Activated CD4-positive, alpha-beta T cell treated with anti-CD3 and anti-CD28 coated beads, Interleukin-2, amount 10 ng/mL, durations not matched to agents 7 days and 5 days (primary cell): Measurements from ENCODE around the gene NXNL2. TPM values are rescaled to one million over a fixed set of nuclear protein-coding genes. Genes with fewer than 3 reads are reported as not detected.

Source experiments
- CTCF ChIA-PET: fragments of 350-600 bp; sonication (Branson Sonifier 250); formaldehyde crosslinking; loops from one replicate; lab custom pipeline; 2021; ENCODE audit warnings: antibody characterized with exemption; lab: Charles Lee
- POLR2A ChIA-PET: fragments of 350-600 bp; sonication (Branson Sonifier 250); formaldehyde crosslinking; loops from one replicate; lab custom pipeline; 2021; ENCODE audit warnings: antibody characterized with exemption; lab: Charles Lee
- DNase-seq: peaks from one replicate; pipeline ENCODE4 v3.0.0-alpha.2; 2020
- H3K27ac Mint-ChIP-seq: one replicate; pipeline ENCODE4 v1.8.0; 2021; ENCODE audit warnings: mild to moderate bottlenecking, moderate library complexity, mixed read lengths
- H3K27me3 Mint-ChIP-seq: one replicate; pipeline ENCODE4 v1.8.0; 2021; ENCODE audit warnings: mixed read lengths
- H3K36me3 Mint-ChIP-seq: one replicate; pipeline ENCODE4 v1.8.0; 2021; ENCODE audit warnings: low read depth, mixed read lengths
- H3K4me1 Mint-ChIP-seq: one replicate; pipeline ENCODE4 v1.8.0; 2021; ENCODE audit warnings: mixed read lengths
- H3K4me3 Mint-ChIP-seq: one replicate; pipeline ENCODE4 v1.8.0; 2021; ENCODE audit warnings: mild to moderate bottlenecking, moderate library complexity, mixed read lengths
- H3K9me3 Mint-ChIP-seq: one replicate; pipeline ENCODE4 v1.8.0; 2021; ENCODE audit warnings: mixed read lengths
- total RNA-seq, 2 experiments: library from RNA; stranded (reverse); gene quantifications; one replicate each; pipeline ENCODE4 v1.2.3, GENCODE V29; 2021

The NXNL2 gene
- total RNA-seq = not detected

DNA sequence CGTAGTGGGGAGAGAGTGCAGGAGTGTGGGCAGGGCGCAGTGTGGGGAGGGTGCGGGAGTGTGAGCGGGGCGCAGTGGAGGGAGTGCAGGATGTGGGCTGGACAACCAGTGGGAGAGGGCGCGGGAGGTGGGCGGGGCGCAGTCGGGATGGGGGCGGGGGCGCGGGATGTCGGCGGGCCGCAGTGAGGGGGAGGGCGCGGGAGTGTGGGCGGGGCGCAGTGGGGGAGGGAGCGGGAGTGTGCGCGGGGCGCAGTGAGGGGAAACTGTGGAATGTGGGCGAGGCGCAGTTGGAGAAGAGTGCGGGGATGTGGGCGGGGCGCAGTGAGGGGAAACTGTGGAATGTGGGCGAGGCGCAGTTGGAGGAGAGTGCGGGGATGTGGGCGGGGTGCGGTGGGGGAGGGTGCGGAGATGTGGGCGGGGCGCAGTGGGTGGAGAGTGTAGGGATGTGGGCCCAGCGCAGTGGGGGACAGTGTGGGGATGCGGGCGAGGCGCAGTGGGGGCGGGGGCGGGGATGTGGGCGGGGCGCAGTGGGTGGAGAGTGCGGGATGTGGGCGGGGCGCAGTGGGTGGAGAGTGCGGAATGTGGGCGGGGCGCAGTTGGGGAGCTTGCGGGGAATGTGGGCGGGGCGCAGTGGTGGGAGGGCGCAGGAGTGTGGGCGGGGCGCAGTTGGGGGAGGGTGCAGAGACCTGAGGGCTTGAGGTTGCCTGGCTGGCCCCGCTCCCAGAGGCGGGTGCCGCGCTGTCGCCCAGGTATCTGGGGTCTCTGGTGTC is at the start of gene NXNL2:
TSS of gene NXNL2 (plus strand) at position 723 of the 770 bp plus-strand sequence. CDS start 257 bp downstream, outside the sequence.
- H3K27me3 Mint-ChIP-seq = peaks cover 56% of the 10 kb centered on the region

DNA sequence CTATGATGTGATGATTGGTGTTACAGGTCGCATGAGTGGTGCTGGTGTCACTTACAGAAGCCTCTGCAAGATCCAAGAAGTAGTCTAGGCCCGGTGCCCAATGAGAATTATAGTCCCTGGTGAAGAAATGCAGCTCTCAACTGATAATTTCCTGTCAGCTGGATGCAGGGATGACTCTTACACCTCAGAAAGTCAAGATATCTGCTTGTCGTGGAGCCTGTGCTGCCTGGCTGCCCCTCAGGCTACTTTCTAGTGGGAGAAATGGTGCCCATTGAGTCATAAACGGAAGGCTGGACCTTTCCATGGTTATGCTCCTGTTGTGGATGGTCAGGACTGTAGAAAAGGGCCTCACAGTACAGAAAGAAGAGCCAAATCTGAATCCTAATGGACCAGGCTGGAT is 46.8 kb upstream of the NXNL2 start:
- CTCF ChIA-PET = no interaction called here
- POLR2A ChIA-PET = no interaction called here
- H3K27me3 Mint-ChIP-seq = no peaks in the 10 kb centered on the region

More for the DNA sequence above, at the start of gene NXNL2:
- ChIA-PET CTCF (no interaction called here), POLR2A (no interaction called here)
- Mint-ChIP-seq H3K36me3 (no peaks in the 10 kb centered on the region), H3K9me3 (no peaks in the 10 kb centered on the region), H3K4me3 (peak within 1 kb of the TSS; percentile 43), H3K4me1 (peaks cover 25% of the 10 kb centered on the region), H3K27ac (no peak within 1 kb of the TSS)
- peak; percentile 38 for DNase-seq

DNA sequence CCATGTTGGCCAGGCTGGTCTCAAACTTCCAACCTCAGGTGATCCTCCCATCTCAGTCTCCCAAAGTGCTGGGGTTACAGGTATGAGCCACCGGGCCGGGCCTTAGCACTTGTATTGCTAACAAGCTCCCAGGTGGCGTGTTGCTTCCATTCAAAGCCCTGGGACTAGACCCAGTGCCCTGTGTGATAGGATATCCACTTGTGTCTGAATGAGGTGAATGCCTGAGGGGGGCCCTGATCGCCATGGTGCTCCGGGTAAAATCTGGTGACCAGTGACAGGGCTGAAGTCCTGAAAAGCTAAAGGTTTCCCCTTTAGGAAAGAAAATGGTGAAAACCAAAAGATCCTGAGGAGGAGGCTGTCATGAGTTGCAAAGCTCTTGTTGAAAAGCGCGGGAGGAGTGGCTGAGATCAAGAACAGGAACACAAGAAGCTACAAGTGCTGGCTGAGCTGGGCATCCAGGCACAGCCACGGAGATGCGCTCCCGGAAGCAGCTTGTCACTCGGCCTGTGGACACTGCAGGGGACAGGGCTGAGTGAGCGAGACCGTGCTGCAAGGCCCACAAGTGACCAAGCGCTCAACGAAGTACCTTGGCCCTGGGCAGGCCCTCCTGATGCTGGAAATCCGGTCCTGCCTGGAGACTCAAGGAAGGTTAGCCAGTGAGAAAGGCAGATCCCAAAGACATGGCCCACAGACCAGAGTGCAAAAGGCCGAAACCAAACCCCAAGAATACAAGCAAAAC is 39.8 kb upstream of the NXNL2 start:
- no peak overlapping the region for H3K4me3 Mint-ChIP-seq
- no peak overlapping the region for H3K27ac Mint-ChIP-seq
- no peaks in the 10 kb centered on the region for H3K9me3 Mint-ChIP-seq
- H3K36me3 Mint-ChIP-seq = no peaks in the 10 kb centered on the region
- H3K27me3 Mint-ChIP-seq = no peaks in the 10 kb centered on the region
- POLR2A ChIA-PET = no interaction called here
- CTCF ChIA-PET = interaction anchor here (1.3 kb wide), 1 partner anchor 12 kb away, joined by 3 read pairs; no protein-coding TSS in a partner anchor
- no peak for DNase-seq
- H3K4me1 Mint-ChIP-seq = no peaks in the 10 kb centered on the region

More for the DNA sequence above, 46.8 kb upstream of the NXNL2 start:
- H3K27ac Mint-ChIP-seq = no peak overlapping the region
- no peaks in the 10 kb centered on the region for H3K4me1 Mint-ChIP-seq
- no peaks in the 10 kb centered on the region for H3K9me3 Mint-ChIP-seq
- DNase-seq = no peak
- H3K4me3 Mint-ChIP-seq = no peak overlapping the region
- H3K36me3 Mint-ChIP-seq = no peaks in the 10 kb centered on the region

DNA sequence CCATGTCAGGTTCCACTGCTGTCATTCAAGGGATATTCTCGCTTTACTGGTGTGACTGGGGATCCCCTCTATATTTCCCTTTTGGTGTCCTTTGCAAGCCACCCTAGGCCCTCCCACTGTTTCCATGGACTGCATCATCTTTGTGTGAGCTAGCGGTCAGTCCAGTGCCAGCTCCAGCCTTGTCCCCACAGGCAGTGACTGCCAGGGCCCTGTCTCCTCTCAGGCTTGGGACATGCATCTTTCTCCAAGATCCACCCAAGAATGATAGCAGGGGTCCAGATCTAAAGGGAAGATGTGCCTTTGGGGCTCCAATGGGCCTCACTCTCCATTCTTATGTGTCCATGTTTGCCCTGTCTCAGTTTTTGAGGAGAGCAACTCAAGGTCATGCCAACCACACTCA is 37.8 kb upstream of the NXNL2 start:
- Mint-ChIP-seq H3K36me3 (no peaks in the 10 kb centered on the region), H3K9me3 (no peaks in the 10 kb centered on the region), H3K27ac (no peak overlapping the region), H3K27me3 (no peaks in the 10 kb centered on the region), H3K4me1 (no peaks in the 10 kb centered on the region), H3K4me3 (no peak overlapping the region)
- DNase-seq = no peak
- ChIA-PET CTCF (no interaction called here), POLR2A (no interaction called here)

DNA sequence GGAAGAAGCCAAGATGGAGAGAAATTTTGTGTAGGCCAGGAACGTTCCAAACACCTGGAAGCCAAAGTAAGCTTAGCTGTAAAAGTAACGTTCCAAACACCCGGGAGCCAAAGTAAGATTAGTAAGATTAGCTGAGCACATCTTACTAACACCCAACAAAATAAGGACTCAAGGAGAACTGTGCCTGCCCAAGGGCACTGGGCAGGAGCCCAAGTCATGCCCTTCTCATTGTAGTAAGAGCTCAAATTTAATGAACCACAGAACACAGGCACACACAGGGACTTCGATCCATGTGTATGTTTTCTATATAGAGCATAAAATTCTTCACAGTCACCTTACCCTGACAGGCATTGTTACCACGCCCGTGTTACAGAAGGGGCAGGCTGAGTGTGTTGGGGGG is 36.1 kb upstream of the NXNL2 start:
- no peak for DNase-seq
- no peak overlapping the region for H3K27ac Mint-ChIP-seq
- no peak overlapping the region for H3K4me3 Mint-ChIP-seq
- H3K9me3 Mint-ChIP-seq = no peaks in the 10 kb centered on the region
- no peaks in the 10 kb centered on the region for H3K4me1 Mint-ChIP-seq
- ChIA-PET CTCF (interaction anchor here (0.9 kb wide), 1 partner anchor 38 kb away, joined by 3 read pairs; no protein-coding TSS in a partner anchor), POLR2A (no interaction called here)
- no peaks in the 10 kb centered on the region for H3K36me3 Mint-ChIP-seq
- no peaks in the 10 kb centered on the region for H3K27me3 Mint-ChIP-seq

DNA sequence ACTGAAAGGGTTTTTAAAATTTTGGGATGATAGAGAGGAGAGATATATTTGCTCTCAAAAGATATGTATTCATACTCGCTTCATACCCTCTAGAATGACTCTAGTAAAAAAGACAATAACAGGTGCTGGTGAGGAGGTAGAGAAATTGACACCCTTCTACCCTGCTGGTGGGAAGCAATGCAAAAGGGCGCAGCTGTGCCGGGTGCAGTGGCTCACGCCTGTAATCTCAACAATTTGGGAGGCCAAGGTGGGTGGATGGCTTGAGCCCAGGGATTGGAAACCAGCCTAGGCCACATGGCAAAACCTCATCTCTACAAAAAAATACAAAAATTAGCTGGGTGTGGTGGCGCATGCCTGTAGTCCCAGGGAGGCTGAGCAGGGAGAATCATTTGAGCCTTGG is 33.9 kb upstream of the NXNL2 start:
- no peak overlapping the region for H3K27ac Mint-ChIP-seq
- DNase-seq = no peak
- POLR2A ChIA-PET = no interaction called here
- no peaks in the 10 kb centered on the region for H3K36me3 Mint-ChIP-seq
- no peaks in the 10 kb centered on the region for H3K4me1 Mint-ChIP-seq
- H3K4me3 Mint-ChIP-seq = no peak overlapping the region
- CTCF ChIA-PET = no interaction called here
- H3K27me3 Mint-ChIP-seq = peaks cover 3% of the 10 kb centered on the region
- H3K9me3 Mint-ChIP-seq = no peaks in the 10 kb centered on the region

DNA sequence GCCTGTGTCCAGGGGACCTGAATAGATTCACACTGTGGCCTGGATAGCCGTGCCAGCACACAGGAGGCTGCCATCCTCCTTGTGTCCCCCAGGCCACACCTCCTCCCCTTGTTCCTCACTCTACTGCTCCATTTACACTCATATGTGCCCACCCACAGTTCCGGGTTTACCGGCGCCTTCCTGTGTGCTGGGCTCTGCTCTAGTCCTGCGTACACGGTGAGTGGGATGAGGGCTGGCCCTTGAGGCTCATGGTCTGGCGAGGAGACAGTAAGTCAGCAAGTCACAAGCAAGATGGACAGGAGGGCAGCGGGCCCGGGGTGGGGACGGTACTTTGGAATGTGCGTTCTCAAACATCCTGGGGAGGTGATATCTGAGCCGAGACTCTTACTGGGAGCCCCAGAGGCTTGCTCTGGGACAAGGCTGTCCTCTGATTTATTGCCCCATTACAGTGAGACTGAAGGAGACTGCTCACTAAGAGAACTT is 32.4 kb upstream of the NXNL2 start:
- H3K4me1 Mint-ChIP-seq = no peaks in the 10 kb centered on the region
- H3K36me3 Mint-ChIP-seq = no peaks in the 10 kb centered on the region
- ChIA-PET POLR2A (no interaction called here), CTCF (no interaction called here)
- no peaks in the 10 kb centered on the region for H3K9me3 Mint-ChIP-seq
- H3K27ac Mint-ChIP-seq = no peak overlapping the region
- no peak overlapping the region for H3K4me3 Mint-ChIP-seq
- DNase-seq = no peak
- peaks cover 3% of the 10 kb centered on the region for H3K27me3 Mint-ChIP-seq

DNA sequence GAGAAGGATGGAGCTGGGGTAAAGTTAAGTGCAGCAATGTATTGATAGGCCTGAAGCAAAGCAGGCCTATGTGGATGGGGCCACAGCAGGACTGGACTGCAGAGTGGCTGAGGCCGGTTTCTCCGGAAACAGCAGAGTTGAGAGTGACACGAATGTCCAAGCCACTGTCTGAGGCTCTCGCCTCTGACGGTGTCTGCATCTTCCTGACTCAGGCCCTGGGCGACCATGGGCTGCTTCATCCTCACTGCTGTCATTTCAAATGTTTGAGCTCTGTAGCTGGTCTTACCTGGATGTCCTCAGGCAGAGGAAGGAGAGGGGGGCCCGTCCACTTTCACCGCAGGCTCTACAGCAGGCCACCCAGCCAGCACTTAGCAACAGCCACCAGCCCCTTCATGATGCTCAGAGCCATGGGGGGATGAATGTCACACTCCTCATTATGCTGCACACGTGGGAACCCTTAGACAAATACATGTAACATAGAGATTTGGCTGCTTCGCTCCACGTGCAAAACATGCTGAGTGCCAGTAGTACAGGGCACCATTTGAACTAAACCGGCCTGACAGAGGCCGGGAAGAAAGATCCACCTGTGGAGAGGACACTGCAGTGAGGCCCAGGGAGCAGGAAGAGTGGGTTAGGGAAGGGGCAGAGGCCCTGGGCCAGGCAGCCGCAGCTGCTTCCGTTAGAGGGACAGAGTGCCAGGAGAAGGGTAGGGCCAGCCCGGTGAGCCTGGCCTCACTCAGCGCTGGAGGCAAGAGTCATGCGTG is 31.7 kb upstream of the NXNL2 start:
- no peak for DNase-seq
- ChIA-PET POLR2A (no interaction called here), CTCF (no interaction called here)
- Mint-ChIP-seq H3K4me3 (no peak overlapping the region), H3K36me3 (no peaks in the 10 kb centered on the region), H3K4me1 (no peaks in the 10 kb centered on the region), H3K27ac (no peak overlapping the region), H3K9me3 (no peaks in the 10 kb centered on the region), H3K27me3 (peaks cover 3% of the 10 kb centered on the region)

DNA sequence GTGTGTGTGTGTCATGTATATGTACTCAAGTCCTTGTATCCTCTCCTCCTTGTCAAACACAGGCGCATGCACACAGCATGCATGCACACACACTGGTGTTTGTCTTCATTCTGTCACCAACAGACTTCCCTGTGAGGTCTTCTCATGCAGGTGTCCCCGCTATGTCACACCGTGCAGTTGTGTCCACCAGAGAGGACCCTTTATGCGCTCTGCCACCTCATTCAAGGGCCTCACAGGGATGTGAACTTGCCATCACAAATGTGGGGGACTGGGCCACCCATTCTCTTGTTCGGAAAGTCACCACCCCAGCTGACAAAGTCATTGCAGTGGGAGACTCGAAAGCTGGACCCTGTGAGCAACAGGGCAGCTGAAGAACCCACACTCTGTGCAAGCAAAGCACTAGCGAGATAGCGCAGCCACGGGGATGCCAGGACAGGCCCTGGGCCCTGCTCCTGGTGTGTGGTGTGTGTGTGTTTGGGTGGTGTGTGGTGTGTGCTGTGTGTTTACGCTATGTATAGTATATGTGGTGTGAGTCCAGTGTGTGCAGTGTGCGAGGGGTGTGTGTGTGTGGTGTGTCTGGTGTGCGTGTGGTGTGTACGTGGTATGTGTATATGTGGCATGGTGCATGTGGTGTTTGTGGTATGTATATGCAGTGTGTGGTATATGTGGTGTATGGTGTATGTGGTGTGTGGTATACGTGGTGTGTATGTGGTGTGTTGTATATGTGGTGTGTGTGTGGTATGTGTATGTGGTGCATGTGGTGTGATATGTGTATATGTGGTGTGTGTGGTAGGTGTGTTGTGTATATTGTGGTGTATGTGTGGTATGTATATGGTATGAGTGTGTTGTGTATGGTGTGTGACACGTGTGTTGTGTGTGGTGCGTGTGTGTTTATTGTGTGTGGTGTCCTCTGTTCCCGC is 30.9 kb upstream of the NXNL2 start:
- no peaks in the 10 kb centered on the region for H3K4me1 Mint-ChIP-seq

DNA sequence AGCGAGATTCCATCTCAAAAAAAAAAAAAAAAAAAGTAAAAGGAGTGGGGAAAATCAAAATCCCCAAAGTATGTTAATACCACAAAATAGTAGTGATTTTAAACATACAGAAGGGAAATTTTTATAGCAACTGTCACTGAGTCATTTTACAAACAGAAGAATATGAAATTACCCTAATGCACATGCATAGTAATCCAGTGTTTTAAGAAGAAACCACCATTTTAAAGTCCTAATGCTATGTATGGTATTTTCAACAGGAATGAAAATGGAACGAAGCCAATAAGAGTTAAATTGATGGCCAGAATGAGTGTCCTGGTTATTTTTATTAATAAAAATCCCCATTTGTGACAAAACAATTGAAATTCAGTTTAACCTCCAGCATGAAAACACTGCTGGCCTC is 26.7 kb upstream of the NXNL2 start:
- CTCF ChIA-PET = no interaction called here

More for the DNA sequence above, 30.9 kb upstream of the NXNL2 start:
- Mint-ChIP-seq H3K27ac (no peak overlapping the region), H3K9me3 (no peaks in the 10 kb centered on the region), H3K27me3 (peaks cover 3% of the 10 kb centered on the region), H3K4me3 (no peak overlapping the region), H3K36me3 (no peaks in the 10 kb centered on the region)
- DNase-seq = no peak
- POLR2A ChIA-PET = no interaction called here
- CTCF ChIA-PET = no interaction called here

DNA sequence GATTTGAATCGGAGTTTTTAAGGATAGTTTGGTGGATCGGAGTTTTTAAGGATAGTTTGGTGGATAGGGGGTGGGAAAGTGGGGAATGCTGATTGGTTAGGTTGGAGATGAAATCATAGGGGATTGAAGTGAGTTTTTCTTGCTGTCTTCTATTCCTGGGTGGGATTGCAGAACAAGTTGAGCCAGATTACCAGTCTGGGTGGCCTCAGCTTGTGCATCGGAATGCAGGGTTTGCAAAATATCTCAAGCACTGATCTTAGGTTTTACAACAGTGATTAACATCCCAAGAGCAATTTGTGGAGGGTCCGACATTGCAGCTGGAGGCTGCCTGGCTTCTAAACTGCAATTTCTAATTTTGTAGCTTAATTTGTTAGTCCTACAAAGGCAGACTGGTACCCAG is 23.1 kb upstream of the NXNL2 start:
- H3K4me3 Mint-ChIP-seq = no peak overlapping the region
- ChIA-PET POLR2A (no interaction called here), CTCF (no interaction called here)

More for the DNA sequence above, 26.7 kb upstream of the NXNL2 start:
- Mint-ChIP-seq H3K27me3 (peaks cover 3% of the 10 kb centered on the region), H3K4me3 (no peak overlapping the region), H3K4me1 (no peaks in the 10 kb centered on the region), H3K9me3 (no peaks in the 10 kb centered on the region), H3K27ac (no peak overlapping the region), H3K36me3 (no peaks in the 10 kb centered on the region)
- DNase-seq = no peak
- POLR2A ChIA-PET = no interaction called here

DNA sequence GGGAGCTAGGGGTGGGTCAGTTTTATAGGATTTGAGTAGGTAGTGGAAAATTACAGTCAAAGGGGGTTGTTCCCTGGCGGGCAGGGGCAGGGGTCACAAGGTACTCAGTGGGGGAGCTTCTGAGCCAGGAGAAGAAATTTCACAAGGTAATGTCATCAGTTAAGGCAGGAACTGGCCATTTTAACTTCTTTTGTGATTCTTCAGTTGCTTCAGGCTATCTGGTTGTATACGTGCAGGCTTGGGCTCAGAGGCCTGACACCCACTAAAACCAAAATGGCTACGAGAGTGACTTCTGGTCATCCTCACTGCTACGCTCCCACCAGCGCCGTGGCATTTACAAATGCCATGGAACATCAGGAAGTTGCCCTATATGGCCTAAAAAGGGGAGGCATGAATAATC is 20.7 kb upstream of the NXNL2 start:
- DNase-seq = no peak
- Mint-ChIP-seq H3K9me3 (no peaks in the 10 kb centered on the region), H3K4me3 (no peak overlapping the region), H3K27ac (no peak overlapping the region), H3K27me3 (no peaks in the 10 kb centered on the region), H3K4me1 (no peaks in the 10 kb centered on the region), H3K36me3 (no peaks in the 10 kb centered on the region)
- POLR2A ChIA-PET = no interaction called here
- CTCF ChIA-PET = no interaction called here

More for the DNA sequence above, 23.1 kb upstream of the NXNL2 start:
- no peaks in the 10 kb centered on the region for H3K9me3 Mint-ChIP-seq
- no peaks in the 10 kb centered on the region for H3K27me3 Mint-ChIP-seq
- H3K4me1 Mint-ChIP-seq = no peaks in the 10 kb centered on the region
- no peak overlapping the region for H3K27ac Mint-ChIP-seq
- no peaks in the 10 kb centered on the region for H3K36me3 Mint-ChIP-seq
- DNase-seq = no peak
